H9 (cell line): ENCODE measurements around the gene ABCA4. TPM values are rescaled to one million over a fixed set of nuclear protein-coding genes. Genes with fewer than 3 reads are reported as not detected.

Source experiments
- DNase-seq: peaks from one replicate; pipeline ENCODE4 v3.0.0-alpha.2; 2017
- H2AFZ ChIP-seq: one replicate; pipeline ENCODE4 v1.6.1; 2013; ENCODE audit warnings: mild to moderate bottlenecking, low read length, control low read depth, moderate library complexity
- H2AK5ac ChIP-seq: 2 replicates; pipeline ENCODE4 v1.6.1; 2013; ENCODE audit warnings: low read length, control low read depth, mixed read lengths; ENCODE audit not compliant: insufficient read length
- H2BK120ac ChIP-seq: one replicate; pipeline ENCODE4 v1.6.1; 2013; ENCODE audit warnings: low read depth, mild to moderate bottlenecking, low read length, control low read depth, inconsistent platforms; ENCODE audit not compliant: poor library complexity, severe bottlenecking
- H2BK12ac ChIP-seq: 2 replicates; pipeline ENCODE4 v1.6.1; 2013; ENCODE audit warnings: low read length, control low read depth, mixed read lengths, low read depth; ENCODE audit not compliant: insufficient read length
- H2BK15ac ChIP-seq: 2 replicates; pipeline ENCODE4 v1.6.1; 2013; ENCODE audit warnings: low read depth, low read length, control low read depth
- H2BK20ac ChIP-seq: one replicate; pipeline ENCODE4 v1.6.1; 2013; ENCODE audit warnings: low read depth, mild to moderate bottlenecking, low read length, control low read depth, inconsistent platforms; ENCODE audit not compliant: poor library complexity, severe bottlenecking
- H2BK5ac ChIP-seq: 2 replicates; pipeline ENCODE4 v1.6.1; 2013; ENCODE audit warnings: low read length, control low read depth, mixed read lengths; ENCODE audit not compliant: insufficient read length
- H3K14ac ChIP-seq: 2 replicates; pipeline ENCODE4 v1.6.1; 2013; ENCODE audit warnings: low read length, control low read depth; ENCODE audit not compliant: insufficient read depth
- H3K18ac ChIP-seq: 2 replicates; pipeline ENCODE4 v1.6.1; 2013; ENCODE audit warnings: low read depth, mild to moderate bottlenecking, mixed read lengths, low read length, control low read depth; ENCODE audit not compliant: insufficient read length
- H3K23ac ChIP-seq: 2 replicates; pipeline ENCODE4 v1.6.1; 2013; ENCODE audit warnings: low read length, control low read depth, mixed read lengths, low read depth; ENCODE audit not compliant: insufficient read length
- H3K23me2 ChIP-seq: 2 replicates; pipeline ENCODE4 v1.6.1; 2013; ENCODE audit warnings: low read depth, mild to moderate bottlenecking, mixed read lengths, low read length, control low read depth; ENCODE audit not compliant: insufficient read length, poor library complexity, severe bottlenecking
- H3K27ac ChIP-seq: 2 replicates; pipeline ENCODE4 v1.5.1; 2013; ENCODE audit warnings: low read length, control low read depth, mixed read lengths, low read depth; ENCODE audit not compliant: insufficient read length
- H3K27me3 ChIP-seq: 2 replicates; pipeline ENCODE4 v1.6.1; 2013; ENCODE audit warnings: low read length, control low read depth, inconsistent platforms; ENCODE audit not compliant: insufficient read depth
- H3K4ac ChIP-seq: 2 replicates; pipeline ENCODE4 v1.6.1; 2013; ENCODE audit warnings: low read depth, mild to moderate bottlenecking, control low read depth, inconsistent platforms, low read length, moderate library complexity
- H3K4me1 ChIP-seq: 2 replicates; pipeline ENCODE4 v1.6.1; 2013; ENCODE audit warnings: low read length, control low read depth, inconsistent platforms; ENCODE audit not compliant: insufficient read depth
- H3K4me2 ChIP-seq: 2 replicates; pipeline ENCODE4 v1.6.1; 2013; ENCODE audit warnings: low read length, control low read depth, mixed read lengths; ENCODE audit not compliant: insufficient read length, insufficient read depth
- H3K56ac ChIP-seq: 2 replicates; pipeline ENCODE4 v1.6.1; 2013; ENCODE audit warnings: low read depth, mild to moderate bottlenecking, mixed read lengths, low read length, control low read depth; ENCODE audit not compliant: insufficient read length
- H3K79me1 ChIP-seq: 2 replicates; pipeline ENCODE4 v1.6.1; 2013; ENCODE audit warnings: low read depth, mild to moderate bottlenecking, moderate library complexity, low read length, control low read depth, inconsistent platforms; ENCODE audit not compliant: insufficient read depth, poor library complexity, severe bottlenecking
- H3K79me2 ChIP-seq: 2 replicates; pipeline ENCODE4 v1.6.1; 2013; ENCODE audit warnings: low read length, control low read depth, inconsistent platforms; ENCODE audit not compliant: insufficient read depth
- H3K9ac ChIP-seq: 2 replicates; pipeline ENCODE4 v1.6.1; 2013; ENCODE audit warnings: low read length, control low read depth, mixed read lengths; ENCODE audit not compliant: insufficient read length; ENCODE audit errors: extremely low read depth
- H3K9me3 ChIP-seq: one replicate; pipeline ENCODE4 v1.6.1; 2013; ENCODE audit warnings: low read depth, low read length, inconsistent platforms; ENCODE audit not compliant: control insufficient read depth
- H3T11ph ChIP-seq: one replicate; pipeline ENCODE4 v1.6.1; 2013; ENCODE audit warnings: mild to moderate bottlenecking, low read length, control low read depth, inconsistent platforms
- H4K20me1 ChIP-seq: one replicate; pipeline ENCODE4 v1.6.1; 2013; ENCODE audit not compliant: control insufficient read depth, insufficient read length, insufficient read depth
- H4K5ac ChIP-seq: 2 replicates; pipeline ENCODE4 v1.6.1; 2013; ENCODE audit warnings: low read depth, mild to moderate bottlenecking, mixed read lengths, low read length, control low read depth; ENCODE audit not compliant: insufficient read length
- H4K8ac ChIP-seq: replicated peaks from 2 replicates; pipeline ENCODE4 v1.6.1; 2013; ENCODE audit warnings: low read length, control low read depth, mixed read lengths, low read depth; ENCODE audit not compliant: insufficient read length
- H4K91ac ChIP-seq: 2 replicates; pipeline ENCODE4 v1.6.1; 2013; ENCODE audit warnings: low read depth, mild to moderate bottlenecking, moderate library complexity, mixed read lengths, low read length, control low read depth; ENCODE audit not compliant: insufficient read length
- H3K27ac Mint-ChIP-seq, 3 experiments: 2 replicates in 2 of 3; 3 replicates in 1 of 3; pipeline ENCODE4 v1.8.0; 2020 to 2021; ENCODE audit warnings: mixed read lengths in 3 of 3, mild to moderate bottlenecking in 1 of 3, moderate library complexity in 1 of 3
- H3K27me3 Mint-ChIP-seq: 2 replicates; pipeline ENCODE4 v1.8.0; 2021; ENCODE audit warnings: low read depth, mild to moderate bottlenecking, moderate library complexity, mixed read lengths
- H3K36me3 Mint-ChIP-seq, 3 experiments: 2 replicates in 2 of 3; 3 replicates in 1 of 3; pipeline ENCODE4 v1.8.0; 2020 to 2021; ENCODE audit warnings: low read depth in 3 of 3, mixed read lengths in 3 of 3; ENCODE audit not compliant: insufficient read depth in 1 of 3
- H3K4me1 Mint-ChIP-seq, 2 experiments: 2 replicates each; pipeline ENCODE4 v1.8.0; 2020; ENCODE audit warnings: mixed read lengths in 2 of 2
- H3K4me3 Mint-ChIP-seq, 2 experiments: 2 replicates in 1 of 2; 3 replicates in 1 of 2; pipeline ENCODE4 v1.8.0; 2020 to 2021; ENCODE audit warnings: mild to moderate bottlenecking in 2 of 2, mixed read lengths in 2 of 2, moderate library complexity in 1 of 2
- H3K9me3 Mint-ChIP-seq, 2 experiments: 2 replicates in 1 of 2; 3 replicates in 1 of 2; pipeline ENCODE4 v1.8.0; 2020; ENCODE audit warnings: mild to moderate bottlenecking in 2 of 2, mixed read lengths in 2 of 2, moderate library complexity in 1 of 2
- WGBS: extraction: QIAGEN DNeasy Blood & Tissue Kit; methylation state at CpG from one replicate; pipeline ENCODE4 v1.1.7; 2013; ENCODE audit warnings: missing lambda C conversion rate, low lambda C conversion rate, mixed read lengths; ENCODE audit not compliant: insufficient read length; ENCODE audit errors: extremely low coverage; 5-methylcytosine and 5-hydroxymethylcytosine counted together
- total RNA-seq: library from RNA; stranded (reverse); gene quantifications from 2 replicates; pipeline ENCODE4 v1.2.1, GENCODE V29; 2021
- TF ChIP-seq, protein P1 (sequence below): fragments of 200-600 bp; sonication (generic); conservative IDR thresholded peaks from 3 replicates; pipeline ENCODE4 v1.8.0; 2021; ENCODE audit warnings: antibody characterized with exemption, mild to moderate bottlenecking

Gene ABCA4
- total RNA-seq, 1 experiment from 2014 or later = not detected

DNA sequence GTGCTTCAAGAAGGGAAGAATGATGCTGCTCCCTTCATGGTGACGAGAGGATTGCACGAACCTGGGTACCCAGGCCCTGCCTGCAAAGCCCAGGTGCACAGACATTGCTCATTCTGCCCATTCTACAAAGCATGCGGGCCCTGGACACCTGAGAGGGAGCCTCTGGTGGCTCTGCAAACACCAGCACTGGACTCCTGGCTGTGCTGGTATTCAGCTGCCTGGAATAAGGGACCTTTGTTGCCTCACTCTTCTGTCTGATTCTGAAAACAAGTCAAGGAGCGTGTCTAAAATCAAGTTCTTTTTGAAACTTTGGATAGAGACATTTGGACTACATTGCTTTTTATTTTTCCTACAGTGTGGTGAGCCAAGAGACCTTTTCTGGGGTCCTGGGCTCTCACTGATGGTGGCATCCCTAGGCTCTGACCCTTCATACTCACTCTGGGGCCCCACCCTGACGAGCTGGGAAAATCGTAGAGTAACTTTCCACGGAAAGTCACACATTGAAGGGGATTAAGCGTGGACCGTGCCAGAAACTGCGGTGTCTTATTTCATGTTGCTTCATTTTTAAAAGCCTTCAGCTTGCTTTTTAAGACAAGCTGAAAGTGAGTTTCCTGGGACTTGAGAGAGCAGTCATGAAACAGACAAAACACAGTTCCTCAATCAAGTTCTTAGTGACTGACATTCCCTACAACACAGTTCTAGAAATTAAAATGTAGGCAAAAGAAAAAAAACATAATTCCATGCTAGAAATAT is 24.0 kb downstream of the ABCA4 start:
- Mint-ChIP-seq H3K9me3 (no peaks in the 10 kb centered on the region), H3K4me3 (no peak overlapping the region)
- no peak overlapping the region for H3K56ac ChIP-seq

More for the DNA sequence above, 24.0 kb downstream of the ABCA4 start:
- no peaks in the 10 kb centered on the region for H3K23me2 ChIP-seq
- Mint-ChIP-seq H3K4me1 (peaks cover 33 to 34% of the 10 kb centered on the region in 2 experiments), H3K27ac (no peak overlapping the region), H3K36me3 (no peaks in the 10 kb centered on the region), H3K27me3 (peaks cover 15% of the 10 kb centered on the region)
- no peak overlapping the region for H3K9ac ChIP-seq
- H4K20me1 ChIP-seq = no peaks in the 10 kb centered on the region
- no peak overlapping the region for H2BK120ac ChIP-seq
- no peak overlapping the region for H2BK15ac ChIP-seq
- no peak overlapping the region for H2AK5ac ChIP-seq
- H2BK5ac ChIP-seq = no peak overlapping the region
- WGBS = no CpG with 5 or more reads among the region's 10 CpGs
- TF ChIP-seq, protein P1, sequence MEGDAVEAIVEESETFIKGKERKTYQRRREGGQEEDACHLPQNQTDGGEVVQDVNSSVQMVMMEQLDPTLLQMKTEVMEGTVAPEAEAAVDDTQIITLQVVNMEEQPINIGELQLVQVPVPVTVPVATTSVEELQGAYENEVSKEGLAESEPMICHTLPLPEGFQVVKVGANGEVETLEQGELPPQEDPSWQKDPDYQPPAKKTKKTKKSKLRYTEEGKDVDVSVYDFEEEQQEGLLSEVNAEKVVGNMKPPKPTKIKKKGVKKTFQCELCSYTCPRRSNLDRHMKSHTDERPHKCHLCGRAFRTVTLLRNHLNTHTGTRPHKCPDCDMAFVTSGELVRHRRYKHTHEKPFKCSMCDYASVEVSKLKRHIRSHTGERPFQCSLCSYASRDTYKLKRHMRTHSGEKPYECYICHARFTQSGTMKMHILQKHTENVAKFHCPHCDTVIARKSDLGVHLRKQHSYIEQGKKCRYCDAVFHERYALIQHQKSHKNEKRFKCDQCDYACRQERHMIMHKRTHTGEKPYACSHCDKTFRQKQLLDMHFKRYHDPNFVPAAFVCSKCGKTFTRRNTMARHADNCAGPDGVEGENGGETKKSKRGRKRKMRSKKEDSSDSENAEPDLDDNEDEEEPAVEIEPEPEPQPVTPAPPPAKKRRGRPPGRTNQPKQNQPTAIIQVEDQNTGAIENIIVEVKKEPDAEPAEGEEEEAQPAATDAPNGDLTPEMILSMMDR = no peak
- no peak overlapping the region for H4K8ac ChIP-seq
- DNase-seq = no peak
- no peak overlapping the region for H3K23ac ChIP-seq
- H3K79me1 ChIP-seq = no peaks in the 10 kb centered on the region
- no peak overlapping the region for H2AFZ ChIP-seq
- no peak overlapping the region for H2BK12ac ChIP-seq
- no peak overlapping the region for H4K91ac ChIP-seq
- no peak overlapping the region for H3K18ac ChIP-seq
- no peak overlapping the region for H3K27ac ChIP-seq
- H3K4me1 ChIP-seq = peaks cover 18% of the 10 kb centered on the region
- no peak overlapping the region for H3K4ac ChIP-seq
- H2BK20ac ChIP-seq = no peak overlapping the region
- H3K9me3 ChIP-seq = no peaks in the 10 kb centered on the region
- no peaks in the 10 kb centered on the region for H3K27me3 ChIP-seq
- no peak overlapping the region for H3K14ac ChIP-seq
- H3T11ph ChIP-seq = no peak overlapping the region
- no peaks in the 10 kb centered on the region for H3K79me2 ChIP-seq
- H4K5ac ChIP-seq = no peak overlapping the region
- H3K4me2 ChIP-seq = no peak overlapping the region
